HG03571 (cell line): ENCODE results near the gene HIGD2A.

Experiments used
- ATAC-seq: cut with Tn5 transposase; IDR thresholded peaks from one replicate; pipeline ENCODE4 v1.9.1; 2021; ENCODE audit not compliant: unreplicated experiment

Gene HIGD2A

DNA sequence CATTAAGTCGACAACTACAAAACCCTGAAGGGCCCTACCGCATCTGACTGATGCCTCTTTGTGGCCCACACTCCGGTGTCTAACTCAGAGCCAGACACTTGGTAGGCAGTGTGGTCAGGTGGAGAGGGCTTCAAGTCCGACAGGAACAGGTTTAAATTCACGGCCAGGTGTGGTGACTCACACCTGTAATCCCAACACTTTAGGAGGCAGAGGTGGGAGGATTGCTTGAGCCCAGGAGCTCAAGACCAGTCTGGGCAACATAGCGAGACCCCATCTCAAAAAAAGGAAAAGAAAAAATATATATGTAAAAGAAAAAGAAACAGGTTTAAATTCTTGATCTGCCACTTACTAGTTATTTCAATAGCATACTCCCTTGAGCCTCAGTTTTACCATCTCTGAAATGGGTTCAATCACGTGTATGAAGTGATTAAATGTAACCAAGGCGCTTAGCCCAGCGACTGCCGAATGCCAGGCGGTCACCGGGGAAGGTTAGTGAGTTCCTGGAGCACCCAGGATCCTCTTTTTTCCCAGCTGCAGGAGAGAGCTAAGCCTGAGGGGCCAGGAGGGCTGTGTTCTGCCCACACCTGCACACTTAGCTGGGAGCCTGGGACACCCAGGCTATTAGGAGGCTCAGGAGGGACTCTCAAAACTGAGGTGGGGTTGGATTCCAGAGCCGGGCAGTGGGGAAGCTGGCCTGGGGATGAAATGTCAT lies 26.8 kb downstream of the HIGD2A start:
- ATAC-seq = no peak

GRCh38 chr5:176415952-176416924 lies 27.7 kb downstream of the HIGD2A start, which contains the start of gene CLTB:
Gene CLTB (minus strand): TSS chr5:176416539. CDS start chr5:176416363, 176 bp downstream.
- peak; percentile 93 for ATAC-seq

DNA sequence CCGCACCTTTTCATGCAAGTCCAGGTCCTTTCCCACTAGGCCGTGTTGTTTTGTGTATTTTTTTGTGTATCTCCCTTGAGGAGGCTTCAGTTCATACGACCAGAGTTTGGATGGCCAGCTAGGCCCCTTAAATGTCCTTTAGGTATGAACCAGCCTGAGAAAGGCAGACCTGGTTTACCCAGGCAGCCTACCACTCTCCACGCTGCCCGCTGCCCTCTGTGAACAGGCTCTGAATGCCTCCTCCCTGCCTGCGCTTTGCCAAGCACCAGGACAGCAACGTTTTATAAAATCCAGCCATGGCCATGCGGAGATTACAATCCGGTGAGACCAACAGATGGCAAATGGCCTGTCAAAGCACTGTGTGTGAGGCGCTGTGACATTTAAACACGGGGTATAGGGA lies 28.4 kb downstream of the HIGD2A start:
- no peak for ATAC-seq

DNA sequence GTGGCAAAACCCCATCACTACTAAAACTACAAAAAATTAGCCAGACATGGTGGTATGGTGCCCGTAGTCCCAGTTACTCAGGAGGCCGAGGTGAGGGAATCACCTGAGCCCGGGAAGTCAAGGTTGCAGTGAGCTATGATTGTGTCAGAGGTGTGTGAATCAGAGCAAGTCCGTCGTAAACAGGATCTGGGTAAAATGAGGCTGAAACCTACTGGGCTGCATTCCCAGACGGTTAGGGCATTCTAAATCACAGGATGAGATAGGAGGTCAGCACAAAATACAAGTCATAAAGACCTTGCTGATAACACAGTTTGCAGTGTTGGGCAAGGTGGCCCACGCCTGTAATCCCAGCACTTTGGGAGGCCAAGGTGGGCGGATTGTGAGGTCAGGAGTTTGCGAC lies 29.7 kb downstream of the HIGD2A start:
- ATAC-seq = no peak

DNA sequence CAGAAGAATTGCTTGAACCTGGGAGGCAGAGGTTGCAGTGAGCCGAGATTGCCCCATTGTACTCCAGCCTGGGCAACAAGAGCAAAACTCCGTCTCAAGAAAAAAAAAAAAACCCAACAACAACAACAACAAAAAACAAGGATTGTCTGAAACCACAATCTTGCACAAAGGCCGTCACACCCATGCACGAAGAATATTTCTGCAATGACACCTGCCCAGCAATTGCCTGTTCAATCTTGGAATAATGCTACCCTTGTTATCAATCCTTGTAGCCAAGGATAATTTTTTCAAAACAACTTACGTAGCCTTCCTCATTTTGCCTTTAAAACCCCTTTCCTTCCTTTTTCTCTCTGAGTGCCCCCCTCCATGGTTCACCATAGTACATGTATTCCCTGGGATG lies 31.5 kb downstream of the HIGD2A start:
- ATAC-seq = no peak

DNA sequence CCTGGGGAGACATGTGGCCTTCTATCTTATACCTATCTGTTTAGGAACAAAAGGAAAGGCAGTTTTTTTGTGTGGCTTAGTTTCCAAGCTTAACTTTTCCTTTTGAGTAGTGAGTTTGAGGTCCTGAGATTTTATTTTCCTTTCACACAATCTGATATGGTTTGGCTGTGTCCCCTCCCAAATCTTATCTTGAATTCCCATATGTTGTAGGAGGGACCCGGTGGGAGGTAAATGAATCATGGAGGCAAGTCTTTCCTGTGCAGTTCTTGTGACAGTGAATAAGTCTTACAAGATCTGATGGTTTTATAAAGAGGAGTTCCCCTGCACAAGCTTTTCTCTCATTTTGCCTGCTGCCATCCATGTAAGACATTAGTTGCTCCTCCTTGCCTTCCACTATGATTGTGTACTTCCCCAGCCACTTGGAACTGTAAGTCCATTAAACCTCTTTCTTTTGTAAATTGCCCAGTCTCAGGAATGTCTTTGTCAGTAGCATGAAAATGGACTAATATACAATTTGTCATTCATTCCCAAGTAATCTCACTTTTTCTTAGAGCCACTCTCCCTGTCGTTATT lies 32.5 kb downstream of the HIGD2A start:
- no peak for ATAC-seq

DNA sequence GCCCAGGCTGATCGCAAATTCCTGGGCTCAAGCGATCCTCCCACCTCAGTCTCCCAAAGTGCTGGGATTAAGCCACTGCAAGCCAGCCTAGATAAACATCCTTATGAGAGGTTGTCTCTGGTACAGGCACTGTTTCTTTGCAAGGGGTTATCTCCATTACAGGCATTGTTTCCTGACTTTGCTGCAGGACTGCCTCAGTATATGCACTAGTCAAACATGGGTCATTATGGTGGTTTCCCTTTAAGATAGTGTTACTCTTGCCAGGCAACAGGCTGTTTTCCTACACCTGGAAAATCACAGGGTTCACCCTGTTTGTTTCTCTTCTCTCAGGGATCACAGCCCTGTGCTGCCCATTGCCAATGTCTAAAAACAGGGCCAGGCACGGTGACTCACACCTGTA lies 35.6 kb downstream of the HIGD2A start:
- no peak for ATAC-seq

- ATAC-seq = no peak
Observed at GRCh38 chr5:176425138-176425537, 36.6 kb downstream of the HIGD2A start.

GRCh38 chr5:176425791-176426190 lies 37.2 kb downstream of the HIGD2A start:
- no peak for ATAC-seq

DNA sequence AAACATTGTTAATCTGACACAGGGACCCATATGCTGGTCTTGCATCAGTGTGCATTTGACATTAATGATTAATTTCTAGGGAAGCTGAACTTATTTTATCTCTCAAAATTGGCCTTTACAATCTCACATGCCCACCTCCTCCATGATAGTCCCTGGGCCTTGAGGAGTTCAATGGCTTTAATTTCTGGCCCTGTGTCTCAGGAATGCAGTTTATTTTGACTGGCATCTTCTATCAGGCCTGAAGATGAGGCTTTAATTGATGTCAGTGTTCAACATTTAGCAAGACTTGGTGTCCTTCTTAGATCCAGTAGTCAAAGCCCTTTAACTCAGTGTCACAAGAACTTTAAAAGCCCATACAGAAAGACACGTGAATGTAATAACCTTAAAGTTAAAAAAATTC lies 38.3 kb downstream of the HIGD2A start:
- no peak for ATAC-seq

DNA sequence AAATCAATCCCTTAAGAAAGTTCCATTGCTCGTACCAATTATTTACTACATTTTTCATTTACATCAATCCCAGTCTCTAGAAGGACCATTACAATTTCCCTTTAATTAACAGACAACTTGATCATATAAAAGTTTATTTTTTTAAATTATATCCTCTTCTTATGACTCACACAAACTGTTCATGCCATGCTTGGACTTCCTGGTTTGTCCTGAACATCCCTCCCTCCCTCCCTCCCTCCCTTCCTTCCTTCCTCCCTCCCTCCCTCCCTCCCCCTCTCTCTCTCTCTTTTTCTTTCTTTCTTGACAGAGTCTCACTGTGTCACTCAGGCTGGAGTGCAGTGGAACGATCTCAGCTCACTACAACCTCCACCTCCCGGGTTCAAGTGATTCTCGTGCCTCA lies 39.4 kb downstream of the HIGD2A start:
- no peak for ATAC-seq

DNA sequence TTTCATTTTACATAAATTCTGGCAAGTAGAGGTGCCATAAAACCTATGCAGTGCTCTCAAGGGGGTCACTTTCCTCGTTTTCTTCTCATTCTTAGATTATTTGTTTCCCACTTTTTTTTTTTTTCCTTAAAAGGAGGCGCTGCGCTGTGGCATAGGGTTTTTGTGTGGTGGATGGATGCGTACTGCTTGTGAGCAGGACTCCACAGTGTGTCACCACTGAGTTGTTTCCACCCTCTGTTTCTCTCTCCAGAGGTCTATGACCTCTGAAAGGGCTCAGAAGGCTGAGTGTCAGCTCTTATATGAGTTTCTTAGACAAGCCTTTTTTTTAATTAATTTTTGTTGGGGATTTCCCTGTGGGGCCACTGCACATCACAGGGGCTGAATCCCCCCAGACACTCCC lies 41.4 kb downstream of the HIGD2A start:
- no peak for ATAC-seq

- ATAC-seq = no peak
Observed at GRCh38 chr5:176432707-176433106, 44.2 kb downstream of the HIGD2A start.

DNA sequence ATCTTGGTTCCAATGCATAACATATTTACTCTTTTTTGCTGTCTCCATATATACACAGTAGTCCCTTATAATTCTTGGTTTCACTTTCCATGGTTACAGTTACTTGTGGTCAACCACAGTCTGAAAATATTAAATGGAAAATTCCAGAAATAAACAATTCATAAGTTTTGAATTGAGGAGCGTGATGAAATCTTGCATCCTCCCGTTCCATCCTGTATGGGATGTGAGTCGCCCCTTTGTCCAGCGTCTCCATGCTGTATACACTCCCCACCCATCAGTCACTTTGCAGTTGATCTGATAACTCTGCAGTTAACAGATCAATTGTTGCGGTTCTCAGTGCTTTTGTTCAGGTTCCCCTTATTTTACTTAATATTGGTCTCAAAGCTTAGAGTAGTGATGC lies 48.1 kb downstream of the HIGD2A start:
- ATAC-seq = no peak

DNA sequence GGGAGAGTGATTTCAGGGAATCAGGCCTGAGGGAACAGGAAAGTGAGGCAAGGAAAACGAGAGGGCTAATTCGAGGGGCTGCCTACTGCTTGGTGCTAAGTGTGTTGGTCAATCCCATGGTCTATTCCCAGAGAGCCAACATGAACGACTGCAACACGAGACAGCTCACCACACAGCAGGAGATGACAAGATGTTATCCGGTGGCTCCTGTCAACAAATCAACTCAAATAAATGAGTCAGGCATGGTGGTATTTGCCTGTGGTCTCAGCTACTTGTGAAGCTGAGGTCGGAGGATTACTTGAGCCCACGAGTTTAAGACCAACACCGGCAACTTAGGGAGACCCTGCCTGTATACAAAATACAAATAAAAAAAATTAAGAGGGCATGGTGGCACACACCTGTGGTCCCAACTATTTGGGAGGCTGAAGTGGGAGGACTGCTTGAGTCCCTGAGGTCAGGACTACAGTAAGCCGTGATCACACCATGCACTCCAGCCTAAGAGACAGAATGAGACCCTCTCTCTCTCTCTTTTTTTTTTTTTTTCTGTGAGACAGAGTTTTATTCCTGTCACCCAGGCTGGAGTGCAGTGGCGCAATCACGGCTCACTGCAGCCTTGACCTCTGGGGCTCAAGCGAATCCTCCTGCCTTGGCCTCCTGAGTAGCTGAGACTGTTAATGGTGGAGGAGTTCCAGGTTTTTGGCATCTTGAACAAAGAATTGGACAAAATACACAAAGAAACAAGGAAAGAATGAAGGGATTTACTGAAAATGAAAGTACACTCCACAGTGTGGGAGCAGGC lies 50.6 kb downstream of the HIGD2A start:
- no peak for ATAC-seq
